NCI-H526 treated with DMSO at 0.1 percent for 48 hours (cell line): ENCODE results near the gene OR7C1.
"Not testable (repeated sequence)": the region's sequence is repeated elsewhere in the genome, so short reads cannot be mapped to it uniquely, and the experiment has no call there.

Experiments
- DNase-seq: peaks from one replicate; lab custom pipeline; 2025; lab: John Stamatoyannopoulos, UW

OR7C1 gene

GRCh38 chr19:14784730-14785101 is 50.3 kb downstream of the OR7C1 start:
- DNase-seq, result not testable (repeated sequence)

GRCh38 chr19:14783410-14783998 is 51.5 kb downstream of the OR7C1 start:
- DNase-seq, result not testable (repeated sequence)

GRCh38 chr19:14782626-14783409 is 52.2 kb downstream of the OR7C1 start:
- no peak for DNase-seq

GRCh38 chr19:14781713-14782536 is 53.1 kb downstream of the OR7C1 start:
- DNase-seq, result not testable (repeated sequence)

GRCh38 chr19:14780622-14781225 is 54.3 kb downstream of the OR7C1 start:
- not testable (repeated sequence) for DNase-seq

GRCh38 chr19:14779151-14779550 is 55.8 kb downstream of the OR7C1 start:
- DNase-seq, result no peak

- DNase-seq, result not testable (repeated sequence)
Observed at GRCh38 chr19:14778110-14778845, 56.7 kb downstream of the OR7C1 start, which contains the start of gene ADGRE2. TSS of gene ADGRE2 (minus strand) at chr19:14778560. CDS start at chr19:14776756, 1,804 bp downstream.

- DNase-seq, result not testable (repeated sequence)
Observed at GRCh38 chr19:14777645-14778044, 57.3 kb downstream of the OR7C1 start.

GRCh38 chr19:14775869-14776586 is 59.0 kb downstream of the OR7C1 start:
- no peak for DNase-seq

GRCh38 chr19:14775326-14775725 is 59.7 kb downstream of the OR7C1 start:
- not testable (repeated sequence) for DNase-seq

- DNase-seq, result no peak
Observed at GRCh38 chr19:14774373-14774772, 60.6 kb downstream of the OR7C1 start.

- DNase-seq, result not testable (repeated sequence)
Observed at GRCh38 chr19:14773722-14774121, 61.3 kb downstream of the OR7C1 start.

- DNase-seq, result no peak
Observed at GRCh38 chr19:14772995-14773394, 62.0 kb downstream of the OR7C1 start.

- no peak for DNase-seq
Observed at GRCh38 chr19:14772467-14772866, 62.5 kb downstream of the OR7C1 start.

- no peak for DNase-seq
Observed at GRCh38 chr19:14770944-14771839, 63.8 kb downstream of the OR7C1 start.

- no peak for DNase-seq
Observed at GRCh38 chr19:14770136-14770535, 64.8 kb downstream of the OR7C1 start.

- no peak for DNase-seq
Observed at GRCh38 chr19:14769201-14769600, 65.8 kb downstream of the OR7C1 start.

GRCh38 chr19:14768001-14768400 is 67.0 kb downstream of the OR7C1 start:
- no peak for DNase-seq

GRCh38 chr19:14767466-14767971 is 67.5 kb downstream of the OR7C1 start:
- no peak for DNase-seq
